Trophoblast cell (in vitro differentiated cells and primary cell): ENCODE data around the gene NPW.

Source experiments
- DNase-seq, 2 donors: peaks; one replicate each; pipeline ENCODE4 v3.0.0-alpha.2; 2016
- H2AFZ ChIP-seq: 2 replicates; pipeline ENCODE4 v1.6.1; 2013; ENCODE audit warnings: low read length, moderate library complexity, mild to moderate bottlenecking; ENCODE audit not compliant: insufficient read depth, poor library complexity
- H2AK5ac ChIP-seq: 2 replicates; pipeline ENCODE4 v1.6.1; 2013; ENCODE audit warnings: mild to moderate bottlenecking, low read length
- H2BK120ac ChIP-seq: 2 replicates; pipeline ENCODE4 v1.6.1; 2013; ENCODE audit warnings: low read length, mild to moderate bottlenecking, moderate library complexity; ENCODE audit not compliant: insufficient read depth, poor library complexity
- H2BK12ac ChIP-seq: 2 replicates; pipeline ENCODE4 v1.6.1; 2013; ENCODE audit warnings: mild to moderate bottlenecking, low read length, moderate library complexity
- H2BK5ac ChIP-seq: 2 replicates; pipeline ENCODE4 v1.6.1; 2013; ENCODE audit warnings: low read length, low read depth, moderate library complexity, mild to moderate bottlenecking; ENCODE audit not compliant: poor library complexity
- H3K14ac ChIP-seq: 2 replicates; pipeline ENCODE4 v1.6.1; 2013; ENCODE audit warnings: mild to moderate bottlenecking, low read length
- H3K18ac ChIP-seq: 2 replicates; pipeline ENCODE4 v1.6.1; 2013; ENCODE audit warnings: mild to moderate bottlenecking, low read length
- H3K23ac ChIP-seq: 2 replicates; pipeline ENCODE4 v1.6.1; 2013; ENCODE audit warnings: low read length
- H3K27ac ChIP-seq: 2 replicates; pipeline ENCODE4 v1.5.1; 2013; ENCODE audit warnings: low read depth, mild to moderate bottlenecking, inconsistent platforms, low read length, moderate library complexity
- H3K27me3 ChIP-seq: 2 replicates; pipeline ENCODE4 v1.6.1; 2013; ENCODE audit warnings: inconsistent platforms, mild to moderate bottlenecking, low read length, moderate library complexity; ENCODE audit not compliant: insufficient read depth
- H3K36me3 ChIP-seq, 2 experiments: 1 replicate in 1 of 2; 2 replicates in 1 of 2; pipeline ENCODE4 v1.6.1; 2013; ENCODE audit warnings: low read length in 2 of 2, mild to moderate bottlenecking in 2 of 2, moderate library complexity in 1 of 2; ENCODE audit not compliant: insufficient read depth in 2 of 2, control insufficient read depth in 1 of 2
- H3K4ac ChIP-seq: 2 replicates; pipeline ENCODE4 v1.6.1; 2013; ENCODE audit warnings: low read depth, mild to moderate bottlenecking, low read length, moderate library complexity
- H3K4me1 ChIP-seq, 2 experiments: 1 replicate in 1 of 2; 2 replicates in 1 of 2; pipeline ENCODE4 v1.6.1; 2013; ENCODE audit warnings: low read length in 2 of 2, mild to moderate bottlenecking in 2 of 2, moderate library complexity in 1 of 2; ENCODE audit not compliant: insufficient read depth in 2 of 2, control insufficient read depth in 1 of 2
- H3K4me2 ChIP-seq: 2 replicates; pipeline ENCODE4 v1.6.1; 2013; ENCODE audit warnings: inconsistent platforms, mild to moderate bottlenecking, low read length, moderate library complexity
- H3K4me3 ChIP-seq: 2 replicates; pipeline ENCODE4 v1.5.1; 2013; ENCODE audit warnings: mild to moderate bottlenecking, low read depth, low read length, inconsistent platforms
- H3K79me1 ChIP-seq: one replicate; pipeline ENCODE4 v1.6.1; 2013; ENCODE audit warnings: low read length
- H3K79me2 ChIP-seq: 2 replicates; pipeline ENCODE4 v1.6.1; 2013; ENCODE audit warnings: low read length, mild to moderate bottlenecking; ENCODE audit not compliant: control insufficient read depth, insufficient read depth, poor library complexity
- H3K9ac ChIP-seq: 2 replicates; pipeline ENCODE4 v1.6.1; 2013; ENCODE audit warnings: mild to moderate bottlenecking, low read length
- H3K9me3 ChIP-seq: 2 replicates; pipeline ENCODE4 v1.6.1; 2013; ENCODE audit warnings: low read depth, mild to moderate bottlenecking, control low read depth, inconsistent platforms, low read length; ENCODE audit not compliant: insufficient read depth
- H4K12ac ChIP-seq: 2 replicates; pipeline ENCODE4 v1.6.1; 2013; ENCODE audit warnings: low read depth, mild to moderate bottlenecking, low read length, moderate library complexity
- H4K8ac ChIP-seq: 2 replicates; pipeline ENCODE4 v1.6.1; 2013; ENCODE audit warnings: low read depth, mild to moderate bottlenecking, low read length, moderate library complexity
- H4K91ac ChIP-seq: one replicate; pipeline ENCODE4 v1.6.1; 2013; ENCODE audit warnings: low read depth, mild to moderate bottlenecking, low read length, moderate library complexity
- WGBS: extraction: QIAGEN DNeasy Blood & Tissue Kit; methylation state at CpG from one replicate; pipeline ENCODE4 v1.1.7; 2013; ENCODE audit warnings: missing lambda C conversion rate; ENCODE audit not compliant: insufficient read length, insufficient coverage; ENCODE audit errors: extremely low coverage; 5-methylcytosine and 5-hydroxymethylcytosine counted together

The NPW gene

DNA sequence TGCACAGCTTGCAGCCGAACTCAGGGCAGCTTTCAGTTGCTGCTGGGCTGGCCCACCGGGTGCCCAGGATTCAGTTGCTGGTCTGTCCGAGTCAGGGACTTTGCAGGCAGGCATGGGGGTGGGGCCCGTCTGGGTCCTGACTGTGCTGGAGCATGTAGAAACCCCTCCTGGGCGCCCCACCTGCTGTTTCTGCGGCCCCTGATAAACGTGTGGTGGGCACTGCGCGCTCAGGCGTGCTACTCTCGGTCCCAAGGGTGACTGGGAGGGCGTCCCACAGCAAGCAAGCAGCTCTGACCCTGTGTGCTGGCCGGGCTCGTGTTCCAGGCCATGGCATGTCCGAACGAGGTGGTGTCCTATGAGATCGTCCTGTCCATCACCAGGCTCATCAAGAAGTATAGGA, 40.8 kb downstream of the NPW start:
- no peak overlapping the region for H3K4me3 ChIP-seq
- H2BK12ac ChIP-seq, result no peak overlapping the region
- no peak overlapping the region for H3K4me2 ChIP-seq
- no peak overlapping the region for H4K8ac ChIP-seq
- H3K14ac ChIP-seq, result no peak overlapping the region
- no peak overlapping the region for H3K27ac ChIP-seq
- no peak for DNase-seq
- H3K9ac ChIP-seq, result no peak overlapping the region
- H3K9me3 ChIP-seq, result peaks cover 4% of the 10 kb centered on the region
- H3K27me3 ChIP-seq, result no peaks in the 10 kb centered on the region
- H4K12ac ChIP-seq, result no peak overlapping the region
- H3K18ac ChIP-seq, result no peak overlapping the region
- no peak overlapping the region for H2AK5ac ChIP-seq
- peaks cover 70 to 71% of the 10 kb centered on the region in 2 experiments for H3K36me3 ChIP-seq
- H2BK5ac ChIP-seq, result no peak overlapping the region
- no peak overlapping the region for H2AFZ ChIP-seq
- WGBS, result no CpG with 5 or more reads among the region's 17 CpGs
- H3K4me1 ChIP-seq, result no peaks in the 10 kb centered on the region
- H3K4ac ChIP-seq, result no peak overlapping the region
- no peaks in the 10 kb centered on the region for H3K79me1 ChIP-seq
- H3K79me2 ChIP-seq, result no peaks in the 10 kb centered on the region
- no peak overlapping the region for H2BK120ac ChIP-seq
- no peak overlapping the region for H4K91ac ChIP-seq
- H3K23ac ChIP-seq, result no peak overlapping the region

DNA sequence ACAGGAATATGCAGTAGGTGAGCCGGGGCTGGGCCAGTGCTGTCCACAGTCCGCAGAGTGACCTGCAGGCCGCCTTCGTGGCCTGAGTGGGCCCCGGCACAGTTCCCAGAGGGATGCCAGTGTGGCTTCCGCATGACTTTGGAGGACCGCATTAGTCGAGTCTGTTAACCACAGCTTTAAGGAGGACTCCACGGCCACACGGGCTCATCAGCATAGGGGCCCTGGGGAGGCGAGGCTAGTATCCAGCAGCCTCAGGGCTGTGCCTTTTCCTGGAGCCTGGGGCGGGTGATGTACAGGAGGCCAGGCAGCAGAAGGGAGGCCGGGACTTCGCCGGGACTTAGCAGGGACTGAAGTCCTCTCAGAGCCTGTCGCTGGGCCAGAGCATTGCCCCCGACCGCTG, 41.4 kb downstream of the NPW start:
- Histone ChIP-seq H3K36me3 (peaks cover 77 to 78% of the 10 kb centered on the region in 2 experiments), H2BK5ac (no peak overlapping the region), H3K27ac (no peak overlapping the region), H3K4me1 (no peaks in the 10 kb centered on the region), H2AK5ac (no peak overlapping the region), H3K4ac (no peak overlapping the region), H2BK12ac (no peak overlapping the region), H3K79me1 (no peaks in the 10 kb centered on the region), H4K8ac (no peak overlapping the region), H3K23ac (no peak overlapping the region), H3K9ac (no peak overlapping the region), H3K14ac (no peak overlapping the region), H3K4me2 (no peak overlapping the region), H3K4me3 (no peak overlapping the region), H3K9me3 (peaks cover 5% of the 10 kb centered on the region), H2BK120ac (no peak overlapping the region), H3K79me2 (no peaks in the 10 kb centered on the region), H4K91ac (no peak overlapping the region), H3K27me3 (no peaks in the 10 kb centered on the region), H4K12ac (no peak overlapping the region), H2AFZ (no peak overlapping the region), H3K18ac (no peak overlapping the region)
- no peak for DNase-seq
- no CpG with 5 or more reads among the region's 18 CpGs for WGBS

GRCh38 chr16:2061526-2061925, 41.9 kb downstream of the NPW start:
- Histone ChIP-seq H3K4ac (no peak overlapping the region), H2AK5ac (no peak overlapping the region), H4K8ac (no peak overlapping the region), H3K79me1 (no peaks in the 10 kb centered on the region), H3K14ac (no peak overlapping the region), H3K23ac (no peak overlapping the region), H3K9ac (no peak overlapping the region), H3K18ac (no peak overlapping the region), H3K27me3 (no peaks in the 10 kb centered on the region), H3K4me1 (no peaks in the 10 kb centered on the region), H4K91ac (no peak overlapping the region), H2BK120ac (no peak overlapping the region), H3K4me3 (no peak overlapping the region), H2AFZ (no peak overlapping the region), H3K9me3 (peaks cover 5% of the 10 kb centered on the region), H3K79me2 (no peaks in the 10 kb centered on the region), H2BK12ac (no peak overlapping the region), H3K27ac (no peak overlapping the region), H2BK5ac (no peak overlapping the region), H3K4me2 (no peak overlapping the region), H4K12ac (no peak overlapping the region), H3K36me3 (peaks cover 78% of the 10 kb centered on the region in 2 experiments)
- no CpG with 5 or more reads among the region's 13 CpGs for WGBS
- DNase-seq, result no peak

DNA sequence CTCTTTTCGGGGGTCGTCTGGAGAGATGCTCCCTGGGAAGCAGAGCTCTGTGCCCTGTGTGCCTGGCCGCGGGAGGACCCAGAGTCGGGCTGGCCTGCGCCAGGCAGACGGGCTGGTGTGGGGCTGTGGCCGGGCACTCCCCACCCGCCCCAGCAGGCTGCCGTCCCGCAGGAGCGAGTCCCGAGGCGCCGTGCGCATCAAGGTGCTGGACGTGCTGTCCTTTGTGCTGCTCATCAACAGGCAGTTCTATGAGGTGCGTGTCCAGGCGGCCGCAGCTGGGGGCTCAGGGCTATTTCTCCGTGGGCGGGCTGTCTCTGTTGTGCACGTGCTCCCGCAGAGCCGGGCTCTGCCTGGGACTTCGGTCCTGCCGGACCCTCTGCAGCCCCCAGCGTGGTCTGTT, 43.2 kb downstream of the NPW start:
- Histone ChIP-seq H3K9me3 (peaks cover 5% of the 10 kb centered on the region), H2BK120ac (no peak overlapping the region), H3K27me3 (no peaks in the 10 kb centered on the region), H3K14ac (no peak overlapping the region), H3K4me3 (no peak overlapping the region), H3K79me2 (no peaks in the 10 kb centered on the region), H2BK5ac (no peak overlapping the region), H4K8ac (no peak overlapping the region), H3K4ac (no peak overlapping the region), H3K4me2 (no peak overlapping the region), H3K27ac (no peak overlapping the region), H4K91ac (no peak overlapping the region), H4K12ac (no peak overlapping the region), H3K9ac (no peak overlapping the region), H3K23ac (no peak overlapping the region), H2AFZ (no peak overlapping the region), H3K18ac (no peak overlapping the region), H3K36me3 (peaks cover 71 to 73% of the 10 kb centered on the region in 2 experiments), H2BK12ac (no peak overlapping the region), H3K4me1 (no peaks in the 10 kb centered on the region), H3K79me1 (no peaks in the 10 kb centered on the region), H2AK5ac (no peak overlapping the region)
- DNase-seq, result no peak
- WGBS, result no CpG with 5 or more reads among the region's 28 CpGs
